ENCODE measurements around the gene PPP6R1. TPM values are rescaled to one million over a fixed set of nuclear protein-coding genes. Genes with fewer than 3 reads are reported as not detected.

Gene PPP6R1
- total RNA-seq (2021) (136 and 159 TPM in 2 replicates), Bru-seq, nascent RNA (percentile 84 among the genes with signal in this experiment), BruChase-seq, experiment 1, labeled RNA remaining after a 2-hour chase (percentile 83 among the genes with signal in this experiment), BruChase-seq, experiment 2, labeled RNA remaining after a 6-hour chase (percentile 95 among the genes with signal in this experiment)
- long read RNA-seq, transcript PPP6R1-201 (24 exons, 3,961 nt) = major isoform, 98 of 182 reads
- long read RNA-seq, transcript PPP6R1-204 (7 exons, 2,389 nt) = minor isoform, 9 of 182 reads
- long read RNA-seq, partial matches to known transcripts = 42 of 182 reads
- long read RNA-seq, other reads (novel, unspliced or antisense) = 32 of 182 reads

GRCh38 chr19:55258828-55259539 lies at the start of gene PPP6R1:
Gene PPP6R1, minus strand, starts transcription at chr19:55259017. Its CDS starts 11,914 bp downstream, at chr19:55247103.
- intact Hi-C loops (cut with micrococcal nuclease; ENCODE audit: unreplicated experiment) = loop anchor here (1.0 kb wide), 4 partner anchors 21 to 126 kb away; partner anchors contain the start of genes HSPBP1 and RPL28
- H3K9me3 ChIP-seq (ENCODE audit: insufficient read depth, low read depth) = no peaks in the 10 kb centered on the region
- no peaks in the 10 kb centered on the region for H3K27me3 ChIP-seq (ENCODE audit: insufficient read depth, low read depth)
- peak within 1 kb of the TSS; percentile 89 for H2AFZ ChIP-seq
- H3K79me2 ChIP-seq (ENCODE audit: low read depth) = peaks cover 47% of the 10 kb centered on the region
- H3K4me3 ChIP-seq = peak within 1 kb of the TSS; percentile 77
- ChIA-PET POLR2A (ENCODE audit: unreplicated experiment) (interaction anchor here (0.6 to 1.5 kb wide), 14 partner anchors 19 to 1468 kb away, joined by 3 to 20 read pairs (median 5); partner anchors contain the start of genes DNAAF3, HSPBP1, PPP1R12C and PTPRH), CTCF (interaction anchor here (0.7 to 1.6 kb wide), 6 partner anchors 32 to 384 kb away, joined by 3 to 6 read pairs (median 4); partner anchors contain the start of genes TMEM238 and ZNF784)
- H3K4me2 ChIP-seq = peak within 1 kb of the TSS; percentile 97
- DNase-seq = peak; percentile 99 to 100
- H4K20me1 ChIP-seq (ENCODE audit: insufficient read depth) = peaks cover 39% of the 10 kb centered on the region
- peaks cover 33% of the 10 kb centered on the region for H3F3A ChIP-seq (ENCODE audit: insufficient read depth, low read depth)
- no peaks in the 10 kb centered on the region for H3K9me2 ChIP-seq (ENCODE audit: insufficient read depth)
- TF ChIP-seq EZH2 (IDR thresholded peaks at IDR 0.05; ENCODE audit: low read depth) (no peak), CTCF (conservative IDR thresholded peaks at IDR 0.05) (no peak)
- no peaks in the 10 kb centered on the region for H3K36me3 ChIP-seq (ENCODE audit: low read depth)
- H3K4me1 ChIP-seq (replicated peaks; ENCODE audit: insufficient read depth) = peaks cover 42% of the 10 kb centered on the region
- peak within 1 kb of the TSS; percentile 86 for H3K27ac ChIP-seq
- no TSS peak for BruUV-seq (replicated peaks)

DNA sequence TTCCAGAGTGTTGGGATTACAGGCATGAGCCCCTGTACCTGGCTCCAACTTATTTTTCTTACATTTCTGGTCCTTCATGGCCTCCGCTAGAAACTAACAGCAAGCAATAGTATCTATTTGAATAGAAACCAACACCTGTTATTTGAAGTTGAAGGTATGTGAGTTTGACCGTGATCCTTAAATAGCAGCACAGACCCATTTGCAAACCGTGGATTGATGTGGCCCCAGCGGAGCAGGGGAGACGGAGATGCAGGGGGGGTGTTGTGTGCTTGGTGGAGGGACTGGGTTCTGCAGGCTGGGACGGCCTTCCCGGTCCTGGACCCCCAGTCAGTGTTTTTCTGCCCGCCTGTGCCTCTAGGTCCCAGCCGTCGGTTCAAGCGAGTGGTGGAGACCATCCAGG lies 49.5 kb upstream of the PPP6R1 start:
- no peaks in the 10 kb centered on the region for H3K36me3 ChIP-seq (ENCODE audit: low read depth)
- no peak for DNase-seq
- no peak overlapping the region for H3K27ac ChIP-seq
- peaks cover 7% of the 10 kb centered on the region; the same call in 1 of the 2 replicates for H3F3A ChIP-seq (ENCODE audit: insufficient read depth, low read depth)
- CTCF ChIA-PET = no interaction called here
- no peaks in the 10 kb centered on the region for H3K27me3 ChIP-seq (ENCODE audit: insufficient read depth, low read depth)
- POLR2A ChIA-PET (ENCODE audit: unreplicated experiment) = no interaction called here
- TF ChIP-seq EZH2 (IDR thresholded peaks at IDR 0.05; ENCODE audit: low read depth) (no peak), CTCF (conservative IDR thresholded peaks at IDR 0.05) (no peak)
- H2AFZ ChIP-seq = no peak overlapping the region
- BruUV-seq (replicated peaks) = no TSS peak
- H3K9me3 ChIP-seq (ENCODE audit: insufficient read depth, low read depth) = no peaks in the 10 kb centered on the region
- H3K4me1 ChIP-seq (replicated peaks; ENCODE audit: insufficient read depth) = no peaks in the 10 kb centered on the region
- no peak overlapping the region for H3K4me3 ChIP-seq
- intact Hi-C loops (cut with micrococcal nuclease; ENCODE audit: unreplicated experiment) = no loop called here
- H3K79me2 ChIP-seq (ENCODE audit: low read depth) = no peaks in the 10 kb centered on the region
- H4K20me1 ChIP-seq (ENCODE audit: insufficient read depth) = no peaks in the 10 kb centered on the region
- H3K9me2 ChIP-seq (ENCODE audit: insufficient read depth) = no peaks in the 10 kb centered on the region
- no peak overlapping the region for H3K4me2 ChIP-seq

GRCh38 chr19:55306712-55307111 lies 47.9 kb upstream of the PPP6R1 start:
- CTCF ChIA-PET = no interaction called here
- POLR2A ChIA-PET (ENCODE audit: unreplicated experiment) = interaction anchor here (1.1 kb wide), 1 partner anchor 32 kb away, joined by 5 read pairs; no protein-coding TSS in a partner anchor
- no peak overlapping the region for H3K27ac ChIP-seq
- H4K20me1 ChIP-seq (ENCODE audit: insufficient read depth) = no peaks in the 10 kb centered on the region
- no TSS peak for BruUV-seq (replicated peaks)
- no peak overlapping the region for H3K4me3 ChIP-seq
- 0 out of 2 replicates have a peak, but pooled peaks cover 4% of the 10 kb centered on the region for H3K4me1 ChIP-seq (replicated peaks; ENCODE audit: insufficient read depth)
- no peaks in the 10 kb centered on the region for H3K27me3 ChIP-seq (ENCODE audit: insufficient read depth, low read depth)
- no peak overlapping the region for H2AFZ ChIP-seq
- H3K9me2 ChIP-seq (ENCODE audit: insufficient read depth) = no peaks in the 10 kb centered on the region
- DNase-seq = no peak
- H3K4me2 ChIP-seq = no peak overlapping the region
- no peaks in the 10 kb centered on the region for H3K79me2 ChIP-seq (ENCODE audit: low read depth)
- H3K36me3 ChIP-seq (ENCODE audit: low read depth) = no peaks in the 10 kb centered on the region
- no peak for TF ChIP-seq CTCF (conservative IDR thresholded peaks at IDR 0.05)
- no peak for TF ChIP-seq EZH2 (IDR thresholded peaks at IDR 0.05; ENCODE audit: low read depth)
- intact Hi-C loops (cut with micrococcal nuclease; ENCODE audit: unreplicated experiment) = no loop called here
- no peaks in the 10 kb centered on the region for H3K9me3 ChIP-seq (ENCODE audit: insufficient read depth, low read depth)
- H3F3A ChIP-seq (ENCODE audit: insufficient read depth, low read depth) = peaks cover 10% of the 10 kb centered on the region; the same call in 1 of the 2 replicates
